GM21529 (cell line): ENCODE results near the gene VWA2.

Experiments used
- ATAC-seq: cut with Tn5 transposase; IDR thresholded peaks from one replicate; pipeline ENCODE4 v1.9.1; 2021; ENCODE audit not compliant: unreplicated experiment

VWA2 gene

GRCh38 chr10:114274616-114275453, 35.8 kb downstream of the VWA2 start:
- ATAC-seq, result no peak

- ATAC-seq, result no peak
These were observed 37.0 kb downstream of the VWA2 start for GRCh38 chr10:114276066-114276465.

- no peak for ATAC-seq
These were observed 37.6 kb downstream of the VWA2 start for GRCh38 chr10:114276671-114277070.

- ATAC-seq, result no peak
These were observed 39.3 kb downstream of the VWA2 start for GRCh38 chr10:114278140-114278883.

DNA sequence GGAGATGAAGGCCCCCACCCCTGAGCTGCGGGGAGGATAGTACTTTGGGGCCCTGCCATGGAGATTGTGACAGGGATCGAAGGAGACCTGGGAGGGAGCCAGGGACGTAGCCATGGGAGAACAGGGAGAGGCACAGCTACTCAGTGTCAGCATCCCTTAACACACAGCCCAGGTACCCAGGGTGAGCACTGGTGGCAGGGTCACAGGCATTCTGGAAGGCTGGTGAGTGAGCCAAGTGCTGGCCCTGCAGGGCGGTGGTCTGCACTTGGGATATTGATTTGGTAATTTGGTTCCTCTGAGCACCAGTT, 39.8 kb downstream of the VWA2 start:
- ATAC-seq, result no peak

GRCh38 chr10:114279289-114279688, 40.2 kb downstream of the VWA2 start:
- ATAC-seq, result no peak

DNA sequence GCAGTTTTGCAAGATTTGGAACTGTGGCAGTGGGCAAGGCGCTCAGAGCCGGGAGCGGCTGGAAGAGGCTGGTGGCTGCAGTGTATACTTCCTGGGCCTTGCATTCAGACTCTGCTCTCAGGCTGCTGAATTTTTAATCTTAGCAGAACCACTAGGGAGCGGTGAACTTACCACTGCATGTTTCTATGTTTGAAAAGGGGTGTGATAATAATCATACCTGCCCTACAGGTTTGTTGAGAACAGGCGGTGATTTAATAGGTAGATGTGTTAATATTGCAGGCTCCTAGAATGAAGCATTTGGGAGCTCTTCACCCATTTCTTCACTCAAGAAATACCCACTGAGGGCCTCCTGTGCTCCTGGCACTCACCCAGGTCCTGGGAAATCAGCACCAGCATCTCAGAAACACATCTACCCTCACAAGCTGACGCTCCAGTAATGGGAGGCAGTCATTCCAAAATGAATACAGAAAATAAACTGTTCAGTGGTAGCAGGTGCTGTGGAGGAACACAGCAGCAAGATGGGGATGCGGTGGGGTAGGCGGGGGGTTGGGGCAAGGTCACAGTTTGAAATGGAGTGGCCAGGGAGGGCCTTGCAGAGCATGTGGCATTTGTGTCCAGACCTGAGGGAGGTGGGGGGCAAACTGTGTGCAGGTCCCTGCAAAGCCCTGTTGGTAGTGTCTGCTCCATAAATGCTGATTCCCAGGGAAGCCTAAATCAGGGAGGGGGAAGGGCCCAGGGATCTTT, 41.0 kb downstream of the VWA2 start:
- no peak for ATAC-seq

DNA sequence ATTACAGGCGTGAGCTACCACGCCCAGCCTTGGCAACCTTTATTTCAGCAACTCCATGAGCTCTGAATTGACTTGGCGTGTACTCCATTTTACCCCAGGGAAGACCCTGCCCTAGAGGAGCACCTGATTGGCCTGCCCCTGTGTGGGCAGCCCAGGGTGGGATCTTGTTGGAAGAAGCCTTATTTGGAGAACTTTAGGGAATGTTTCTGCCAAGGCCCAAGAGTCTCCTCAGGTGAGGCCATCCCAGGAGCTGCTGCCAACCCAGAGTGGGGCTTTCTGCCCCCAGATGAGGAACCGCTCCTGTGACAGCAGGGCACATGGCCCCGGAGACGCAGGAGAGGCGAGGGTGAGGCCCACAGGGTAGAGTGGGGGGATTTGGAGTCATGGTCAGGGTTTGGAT, 42.0 kb downstream of the VWA2 start:
- no peak for ATAC-seq

- no peak for ATAC-seq
These were observed 42.4 kb downstream of the VWA2 start for GRCh38 chr10:114281461-114281860.

- ATAC-seq, result no peak
These were observed 43.5 kb downstream of the VWA2 start for GRCh38 chr10:114282526-114282925.

GRCh38 chr10:114283091-114283490, 44.0 kb downstream of the VWA2 start:
- no peak for ATAC-seq

GRCh38 chr10:114283535-114284234, 44.6 kb downstream of the VWA2 start:
- ATAC-seq, result no peak

- ATAC-seq, result no peak
These were observed 45.5 kb downstream of the VWA2 start for GRCh38 chr10:114284346-114285071.

DNA sequence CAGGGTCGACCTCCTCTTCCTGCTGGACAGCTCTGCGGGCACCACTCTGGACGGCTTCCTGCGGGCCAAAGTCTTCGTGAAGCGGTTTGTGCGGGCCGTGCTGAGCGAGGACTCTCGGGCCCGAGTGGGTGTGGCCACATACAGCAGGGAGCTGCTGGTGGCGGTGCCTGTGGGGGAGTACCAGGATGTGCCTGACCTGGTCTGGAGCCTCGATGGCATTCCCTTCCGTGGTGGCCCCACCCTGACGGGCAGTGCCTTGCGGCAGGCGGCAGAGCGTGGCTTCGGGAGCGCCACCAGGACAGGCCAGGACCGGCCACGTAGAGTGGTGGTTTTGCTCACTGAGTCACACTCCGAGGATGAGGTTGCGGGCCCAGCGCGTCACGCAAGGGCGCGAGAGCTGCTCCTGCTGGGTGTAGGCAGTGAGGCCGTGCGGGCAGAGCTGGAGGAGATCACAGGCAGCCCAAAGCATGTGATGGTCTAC, 46.9 kb downstream of the VWA2 start:
- ATAC-seq, result no peak

DNA sequence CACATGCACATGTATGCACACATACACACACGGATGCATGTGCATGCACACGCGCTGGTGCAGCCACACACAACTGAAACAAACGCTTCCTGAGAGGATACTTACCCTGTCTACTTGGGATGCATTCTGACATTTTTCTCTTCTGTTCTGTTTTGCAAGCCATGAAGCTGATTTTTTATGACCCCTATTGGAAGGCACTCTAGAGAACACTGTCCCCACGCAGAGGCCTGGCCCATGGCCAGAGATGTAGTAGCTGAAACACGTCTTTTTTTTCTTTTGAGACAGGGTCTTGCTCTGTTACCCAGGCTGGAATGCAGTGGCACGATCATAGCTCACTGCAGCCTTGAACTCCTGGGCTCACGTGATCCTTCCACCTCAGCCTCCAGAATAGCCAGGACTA, 47.9 kb downstream of the VWA2 start:
- ATAC-seq, result no peak

- no peak for ATAC-seq
These were observed 49.5 kb downstream of the VWA2 start for GRCh38 chr10:114288424-114289095.

- no peak for ATAC-seq
These were observed 50.0 kb downstream of the VWA2 start for GRCh38 chr10:114289096-114289436.

DNA sequence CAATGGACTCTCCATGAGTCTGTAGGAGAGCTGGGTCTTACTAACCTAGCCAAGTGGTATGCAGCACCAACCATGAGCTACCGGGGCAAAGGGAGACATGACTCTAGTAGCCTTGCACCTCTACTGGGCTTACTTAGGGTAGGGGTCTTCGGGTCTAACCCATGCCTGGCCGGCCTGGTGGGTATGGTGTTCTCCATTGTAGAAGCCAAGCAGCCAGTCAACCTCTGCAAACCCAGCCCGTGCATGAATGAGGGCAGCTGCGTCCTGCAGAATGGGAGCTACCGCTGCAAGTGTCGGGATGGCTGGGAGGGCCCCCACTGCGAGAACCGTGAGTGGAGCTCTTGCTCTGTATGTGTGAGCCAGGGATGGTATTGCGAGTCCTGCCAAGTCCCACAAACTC, 51.0 kb downstream of the VWA2 start:
- ATAC-seq, result no peak

- no peak for ATAC-seq
These were observed 52.0 kb downstream of the VWA2 start for GRCh38 chr10:114291076-114291475.

DNA sequence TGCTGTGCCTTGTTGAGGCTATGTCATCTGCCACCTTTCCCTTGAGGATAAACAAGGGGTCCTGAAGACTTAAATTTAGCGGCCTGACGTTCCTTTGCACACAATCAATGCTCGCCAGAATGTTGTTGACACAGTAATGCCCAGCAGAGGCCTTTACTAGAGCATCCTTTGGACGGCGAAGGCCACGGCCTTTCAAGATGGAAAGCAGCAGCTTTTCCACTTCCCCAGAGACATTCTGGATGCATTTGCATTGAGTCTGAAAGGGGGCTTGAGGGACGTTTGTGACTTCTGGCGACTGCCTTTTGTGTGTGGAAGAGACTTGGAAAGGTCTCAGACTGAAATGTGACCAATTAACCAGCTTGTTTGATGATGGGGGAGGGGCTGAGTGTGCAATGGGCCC, 52.5 kb downstream of the VWA2 start:
- ATAC-seq, result no peak
